ENCODE data around the gene RIPK4.

Gene RIPK4

GRCh38 chr21:41766883-41767605, at the start of gene RIPK4:
TSS of gene RIPK4 (minus strand) at chr21:41767052. CDS start at chr21:41767041, 11 bp downstream.
- H3K4me3 ChIP-seq (ENCODE audit: low read depth, low read length) = peak within 1 kb of the TSS; percentile 66
- DNase-seq (ENCODE audit: low read depth, low spot score) = no peak
- ChIA-PET CTCF (interaction anchor here (1.2 to 5.1 kb wide), 5 partner anchors 10 to 156 kb away, joined by 3 to 63 read pairs (median 11); no protein-coding TSS in a partner anchor), POLR2A (no interaction called here)
- no peak for TF ChIP-seq CTCF (IDR thresholded peaks at IDR 0.05; ENCODE audit: insufficient read depth, low read length, missing control alignments)

GRCh38 chr21:41815652-41816582, 49.1 kb upstream of the RIPK4 start:
- ChIA-PET POLR2A (no interaction called here), CTCF (interaction anchor here (0.9 to 8.1 kb wide), 59 partner anchors 7 to 692 kb away, joined by 3 to 256 read pairs (median 5); no protein-coding TSS in a partner anchor)
- no peak for TF ChIP-seq CTCF (IDR thresholded peaks at IDR 0.05; ENCODE audit: insufficient read depth, low read length, missing control alignments)
- DNase-seq (ENCODE audit: low read depth, low spot score) = no peak
- no peak overlapping the region for H3K4me3 ChIP-seq (ENCODE audit: low read depth, low read length)

DNA sequence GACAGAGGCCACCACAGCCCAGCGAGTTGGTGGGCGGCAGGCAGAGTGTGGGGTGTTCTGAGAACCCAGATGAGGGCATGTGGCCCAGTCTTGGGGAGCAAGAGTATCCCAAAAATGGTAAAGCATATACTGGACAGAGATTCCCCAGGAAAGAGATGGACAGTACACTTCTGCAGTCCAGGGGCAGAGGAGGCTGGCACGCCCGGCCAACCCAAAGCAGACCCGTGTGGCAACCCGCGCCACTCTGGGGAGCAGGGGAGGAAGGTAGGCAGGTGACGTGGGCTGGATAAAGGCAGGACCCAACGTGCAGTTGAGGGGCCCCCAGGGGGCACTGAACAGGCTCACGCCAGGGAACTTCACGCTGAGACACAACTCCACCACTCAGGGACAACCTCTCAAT, 46.4 kb upstream of the RIPK4 start:
- H3K4me3 ChIP-seq (ENCODE audit: low read depth, low read length) = no peak overlapping the region
- TF ChIP-seq CTCF (IDR thresholded peaks at IDR 0.05; ENCODE audit: insufficient read depth, low read length, missing control alignments) = no peak
- ChIA-PET POLR2A (no interaction called here), CTCF (no interaction called here)
- DNase-seq (ENCODE audit: low read depth, low spot score) = no peak

- no peak for TF ChIP-seq CTCF (IDR thresholded peaks at IDR 0.05; ENCODE audit: insufficient read depth, low read length, missing control alignments)
- H3K4me3 ChIP-seq (ENCODE audit: low read depth, low read length) = no peak overlapping the region
- CTCF ChIA-PET = no interaction called here
- DNase-seq (ENCODE audit: low read depth, low spot score) = no peak
- POLR2A ChIA-PET = no interaction called here
These were observed 45.8 kb upstream of the RIPK4 start for GRCh38 chr21:41812679-41813078.

- no peak overlapping the region for H3K4me3 ChIP-seq (ENCODE audit: low read depth, low read length)
- CTCF ChIA-PET = interaction anchor here (1.2 to 1.8 kb wide), 3 partner anchors 17 to 201 kb away, joined by 3 to 8 read pairs (median 6); no protein-coding TSS in a partner anchor
- POLR2A ChIA-PET = no interaction called here
- DNase-seq (ENCODE audit: low read depth, low spot score) = no peak
- no peak for TF ChIP-seq CTCF (IDR thresholded peaks at IDR 0.05; ENCODE audit: insufficient read depth, low read length, missing control alignments)
These were observed 43.7 kb upstream of the RIPK4 start for GRCh38 chr21:41810597-41810932.

Measured in AG04449 (cell line).